ENCODE measurements around the gene WDR77.

The WDR77 gene

DNA sequence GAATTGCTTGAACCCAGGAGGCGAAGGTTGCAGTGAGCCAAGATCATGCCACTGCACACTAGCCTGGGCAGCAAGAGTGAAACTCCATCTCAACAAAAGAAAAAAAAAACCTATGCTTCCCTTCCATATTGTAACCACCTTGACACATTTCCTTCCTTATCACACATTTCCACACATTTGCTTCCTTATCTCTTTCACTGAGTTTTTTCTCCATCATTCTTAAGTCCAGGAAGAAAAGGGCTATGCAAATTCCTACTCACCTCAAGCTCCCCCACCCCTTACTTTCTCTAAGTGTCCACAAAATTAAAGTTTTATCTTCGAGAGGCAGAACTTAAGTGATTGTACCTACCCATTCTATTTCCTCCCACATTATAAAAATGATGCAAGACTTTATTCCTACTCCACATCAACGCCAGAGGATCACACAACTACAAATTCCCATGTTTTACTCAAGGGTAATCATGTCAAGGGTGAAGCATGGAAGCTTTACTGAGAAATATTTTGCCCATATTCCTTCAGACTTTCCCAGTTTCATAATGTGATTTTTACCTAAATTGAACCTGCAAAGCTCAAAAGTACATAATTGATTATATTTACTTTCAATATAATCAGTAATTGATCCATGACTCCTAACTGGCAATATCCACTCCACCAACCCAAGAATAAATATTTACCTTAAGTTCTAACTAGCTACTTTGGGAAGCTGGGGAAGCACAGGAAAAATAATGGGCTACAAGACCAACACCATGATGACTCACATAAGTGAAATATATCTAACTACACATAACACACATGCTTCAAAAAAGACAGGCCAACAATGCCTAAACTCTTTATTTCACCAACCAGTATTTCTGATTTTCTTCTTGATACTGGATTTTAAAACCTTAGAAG lies 9.3 kb downstream of the WDR77 start:
- no peak for DNase-seq (ENCODE audit: low read depth)

DNA sequence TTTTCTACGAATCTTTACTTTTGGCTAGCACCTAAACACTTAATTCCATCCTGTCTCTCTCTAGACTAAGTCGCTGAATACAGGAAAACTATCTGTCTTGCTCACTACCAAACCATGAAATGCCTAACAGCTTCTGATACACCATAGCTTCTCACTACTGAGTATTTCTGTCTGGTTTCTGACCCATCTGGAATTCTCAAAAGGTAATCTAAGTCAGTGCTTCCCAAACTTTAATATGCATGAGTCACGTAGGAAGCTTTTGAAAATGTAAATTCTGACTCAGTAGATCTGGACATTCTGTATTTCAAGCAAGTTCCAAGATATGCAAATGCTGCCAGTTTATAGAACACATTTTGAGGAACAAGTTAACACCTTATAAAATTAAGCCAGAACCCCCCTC lies 12.3 kb downstream of the WDR77 start:
- no peak for DNase-seq (ENCODE audit: low read depth)

DNA sequence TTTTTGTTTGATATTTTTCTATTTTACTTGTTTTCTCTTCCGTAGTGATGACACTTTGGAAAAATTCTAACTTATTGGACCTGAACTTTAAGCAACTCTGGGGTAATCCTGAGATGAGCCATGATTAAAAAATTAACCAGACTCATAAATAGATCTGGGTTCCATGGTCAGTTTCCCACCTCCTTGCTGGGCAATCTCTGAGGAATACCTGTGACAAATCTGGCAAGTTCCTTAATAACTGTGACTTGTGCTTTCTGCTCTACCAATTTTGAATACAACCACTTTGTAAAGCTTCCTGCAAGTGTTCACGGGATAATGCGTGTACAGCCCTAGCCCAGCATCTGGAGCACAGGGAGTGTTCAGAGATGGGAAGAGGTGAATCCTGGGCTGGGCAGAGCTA lies 24.8 kb downstream of the WDR77 start:
- DNase-seq (ENCODE audit: low read depth), result no peak

DNA sequence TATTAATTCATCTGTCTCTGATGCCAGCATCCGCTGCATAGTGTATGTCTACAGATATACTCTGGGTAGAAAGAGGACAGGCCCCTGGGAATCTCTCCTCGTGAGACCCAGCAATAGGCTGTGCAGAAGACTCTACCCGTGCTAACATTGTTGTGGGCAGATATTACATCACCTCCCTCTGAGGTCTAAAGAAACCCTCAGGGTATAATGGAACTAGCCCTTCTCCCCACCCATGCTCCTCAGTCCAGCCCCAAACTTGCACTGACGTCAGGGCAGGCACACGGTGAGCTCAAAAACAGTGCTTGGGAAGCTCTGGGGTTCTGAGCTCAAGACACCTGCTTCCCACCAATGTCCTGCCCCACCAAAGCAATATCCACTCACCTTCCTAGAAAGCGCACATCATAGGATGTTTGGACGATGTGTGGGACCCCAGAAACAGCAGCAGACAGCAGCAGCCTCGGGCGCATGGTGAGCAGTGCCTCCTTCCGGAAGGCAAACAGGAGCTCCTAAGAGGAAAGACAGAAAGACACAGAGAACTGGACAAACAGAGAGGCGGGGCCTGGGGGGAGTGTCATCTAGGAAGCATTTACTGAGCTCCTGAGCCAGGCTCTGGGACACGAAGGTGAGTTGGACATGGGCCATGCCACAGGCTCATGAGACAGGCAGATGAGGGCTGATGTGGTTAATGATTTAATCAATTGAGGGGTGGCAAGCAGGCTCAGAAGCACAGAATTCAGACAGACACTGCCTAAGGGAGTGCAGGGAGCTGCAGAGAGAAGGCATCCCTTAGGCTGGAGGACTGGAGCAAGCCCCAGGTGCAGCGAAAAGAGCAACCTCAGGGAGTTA lies 26.3 kb downstream of the WDR77 start:
- DNase-seq (ENCODE audit: low read depth), result no peak

DNA sequence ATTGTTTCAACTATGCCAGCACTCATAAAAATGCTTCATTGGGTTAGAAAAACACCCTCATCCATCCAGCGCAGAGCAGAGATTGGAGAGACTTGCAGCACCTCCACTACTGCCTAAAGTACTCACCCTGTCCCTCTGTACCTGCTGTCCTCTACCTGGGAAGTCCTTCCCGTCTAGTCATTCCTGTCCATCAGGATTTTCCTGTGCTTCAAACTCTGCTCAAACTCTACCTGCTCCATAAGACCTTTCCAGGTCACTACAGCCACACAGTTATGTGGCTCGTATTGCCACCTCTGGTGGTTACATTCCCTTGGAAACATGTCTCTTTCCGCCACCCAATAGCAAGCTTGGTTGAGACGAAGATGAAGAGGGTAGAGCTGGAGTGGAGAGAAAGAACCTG lies 28.7 kb downstream of the WDR77 start:
- DNase-seq (ENCODE audit: low read depth), result no peak

DNA sequence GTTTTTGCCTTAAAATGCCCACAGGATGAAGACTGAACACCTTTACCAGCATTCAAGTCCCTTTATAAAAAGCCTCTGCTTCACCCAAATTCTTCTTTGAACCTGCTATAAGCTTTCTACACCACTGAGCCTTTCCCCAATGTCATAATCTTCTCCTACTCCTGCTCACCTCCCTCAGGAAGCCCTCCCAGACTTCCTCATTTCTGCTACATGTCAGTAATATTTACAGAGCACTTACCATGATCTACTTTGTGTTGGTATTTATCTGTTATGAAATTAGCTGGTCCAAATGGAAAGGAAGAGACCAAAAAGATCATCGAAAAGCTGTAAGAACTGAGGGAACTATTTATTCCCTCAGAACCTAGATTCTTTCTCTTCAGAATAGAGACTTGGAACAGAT lies 30.0 kb downstream of the WDR77 start:
- no peak for DNase-seq (ENCODE audit: low read depth)

DNA sequence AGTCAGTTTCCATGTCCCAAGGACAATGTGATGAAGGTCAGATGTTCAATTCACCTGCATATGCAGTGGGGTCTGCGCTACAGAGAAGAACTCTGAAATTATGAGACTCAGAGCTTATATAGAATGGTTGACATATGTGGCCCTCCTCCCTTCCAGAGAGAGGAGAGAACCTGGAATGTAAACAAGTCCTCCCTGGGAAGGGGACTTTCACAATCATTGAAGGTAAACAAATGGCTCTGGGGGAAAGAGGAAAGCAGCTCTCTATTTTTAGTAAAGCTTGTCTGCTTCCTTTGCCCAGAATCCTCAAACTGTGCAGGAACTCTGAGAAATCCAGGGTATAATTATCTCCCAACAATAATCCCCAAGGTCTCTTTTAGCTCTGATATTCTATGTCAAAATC lies 31.3 kb downstream of the WDR77 start:
- no peak for DNase-seq (ENCODE audit: low read depth)

DNA sequence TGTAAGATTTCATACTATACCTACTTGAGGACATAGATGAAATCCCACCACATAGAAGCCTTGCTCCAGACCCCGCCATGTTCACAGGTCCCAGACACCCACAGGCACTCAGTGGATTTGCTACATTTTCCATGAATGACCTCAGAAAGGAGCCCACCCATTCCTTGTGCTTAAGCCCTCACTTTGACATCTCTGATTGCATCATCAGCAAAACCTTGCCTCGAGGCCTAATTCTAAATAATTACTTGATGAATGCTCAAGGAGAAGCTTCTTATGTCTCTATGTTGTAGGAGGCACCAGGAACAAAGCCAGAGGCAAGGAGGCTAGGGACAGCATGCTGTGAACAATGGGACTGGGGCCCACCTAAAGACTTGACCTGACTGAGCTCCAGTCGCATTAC lies 33.6 kb downstream of the WDR77 start:
- DNase-seq (ENCODE audit: low read depth), result no peak

DNA sequence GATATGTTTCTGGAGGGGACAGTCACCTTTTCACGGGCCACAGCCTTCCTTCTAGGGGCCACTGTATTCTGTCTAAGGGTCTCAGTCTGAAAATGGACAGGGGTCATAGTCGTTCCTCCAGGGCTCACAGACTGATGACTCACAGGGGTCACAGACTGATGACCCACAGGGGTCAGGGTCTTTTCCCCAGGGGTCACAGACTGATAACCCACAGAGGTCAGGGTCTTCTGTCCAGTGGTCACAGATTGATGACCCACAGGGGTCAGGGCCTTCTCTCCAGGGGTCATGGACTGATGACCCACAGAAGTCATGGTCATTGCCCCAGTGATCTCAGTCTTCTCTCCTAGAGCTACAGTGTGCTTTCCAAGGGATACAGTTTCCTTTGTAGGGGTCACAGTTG lies 34.3 kb downstream of the WDR77 start:
- no peak for DNase-seq (ENCODE audit: low read depth)

DNA sequence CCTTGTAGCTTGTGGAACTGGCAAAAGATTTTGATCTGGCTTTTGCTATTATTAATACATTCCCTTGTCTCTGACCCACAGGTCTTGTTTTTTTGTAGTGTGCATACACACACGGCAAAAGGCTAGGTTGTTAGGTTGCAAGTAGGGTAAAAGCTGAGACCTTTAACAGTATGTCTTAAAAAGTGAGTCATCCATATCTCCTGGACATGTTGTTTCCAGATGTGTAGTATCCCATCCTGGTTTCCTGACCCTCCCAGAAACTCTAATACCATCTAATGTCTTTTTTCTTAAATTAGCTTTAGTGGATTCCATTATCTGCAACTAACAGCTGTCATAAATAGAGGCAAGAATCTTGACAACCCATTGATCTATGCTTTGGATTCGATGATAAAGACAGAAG lies 36.2 kb downstream of the WDR77 start:
- no peak for DNase-seq (ENCODE audit: low read depth)

DNA sequence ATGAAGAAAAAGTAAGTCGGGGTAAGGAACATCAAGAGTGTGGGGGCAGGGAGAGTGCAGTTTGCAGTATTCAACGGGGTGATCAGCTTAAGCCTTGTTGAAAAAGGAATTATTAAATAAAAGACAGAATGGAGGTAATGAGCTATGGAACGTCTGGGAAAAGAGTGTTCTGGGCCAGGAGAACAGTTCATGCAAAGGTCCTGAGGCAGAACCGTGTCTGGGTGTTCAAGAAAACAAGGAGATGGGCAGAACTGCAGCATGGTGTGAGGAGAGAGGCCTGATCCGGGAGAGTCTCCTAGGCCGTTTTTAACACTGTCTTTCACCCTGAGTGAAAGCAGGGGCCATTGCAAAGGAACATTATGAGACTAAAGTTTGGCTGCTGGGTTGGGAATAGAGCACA lies 41.8 kb downstream of the WDR77 start:
- no peak for DNase-seq (ENCODE audit: low read depth)

DNA sequence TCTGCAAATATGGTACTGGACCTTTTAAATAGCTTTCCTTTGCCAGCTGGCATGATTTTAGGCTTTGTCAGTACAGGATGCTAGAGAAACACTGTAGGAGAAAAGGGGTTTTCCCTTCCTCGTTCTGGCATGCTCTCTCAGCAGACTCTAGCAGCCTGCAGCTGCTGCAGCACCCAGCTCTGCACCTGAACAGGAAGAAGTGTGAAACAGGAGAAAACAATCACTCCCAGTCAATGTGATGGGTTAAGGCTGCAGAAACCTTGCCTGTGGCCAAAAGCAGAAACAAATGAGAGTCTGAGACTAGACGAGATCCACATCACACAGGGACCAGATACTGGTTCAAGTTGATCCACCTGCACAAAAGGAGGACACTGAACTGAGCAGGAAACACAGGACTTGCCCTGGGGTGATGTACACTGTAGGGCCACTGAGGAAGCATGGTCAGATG lies 42.7 kb downstream of the WDR77 start:
- peak; percentile 40 for DNase-seq (ENCODE audit: low read depth)

DNA sequence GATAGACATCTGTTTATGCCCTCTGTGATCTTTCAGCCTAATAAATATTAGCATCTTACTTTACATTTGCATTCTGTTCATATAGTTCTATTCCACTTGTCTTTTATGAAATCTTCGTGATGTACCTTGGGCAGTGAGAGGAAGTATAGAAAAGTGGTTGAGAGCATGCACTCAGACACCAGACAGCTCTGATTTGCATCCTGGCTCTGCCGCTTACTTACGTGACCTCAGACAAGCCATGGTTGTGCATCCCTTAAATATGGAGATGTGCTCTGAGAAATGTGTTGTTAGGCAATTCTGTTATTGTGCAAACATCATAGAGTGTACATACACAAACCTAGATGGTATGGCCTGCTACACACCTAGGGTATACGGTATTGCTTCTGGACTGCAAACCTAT lies 44.5 kb downstream of the WDR77 start:
- DNase-seq (ENCODE audit: low read depth), result no peak

DNA sequence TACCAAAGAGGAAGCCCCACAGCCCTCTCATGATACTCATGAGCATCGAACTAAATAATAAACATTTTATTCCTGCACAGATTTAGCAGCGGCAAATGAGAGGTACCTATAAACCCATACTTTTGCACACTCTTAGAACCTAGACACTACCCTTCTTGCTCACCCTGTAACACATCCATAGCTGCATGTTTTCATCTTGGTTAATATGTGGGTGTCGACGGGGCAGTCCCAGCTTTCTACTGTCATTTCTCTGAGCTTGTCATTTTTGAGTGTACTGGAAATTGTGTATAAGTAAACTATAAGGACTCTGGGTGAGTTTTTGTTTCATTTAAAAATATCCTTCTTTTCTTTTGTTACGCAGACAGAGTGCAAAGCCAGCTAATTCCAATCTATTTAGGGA lies 47.0 kb downstream of the WDR77 start:
- no peak for DNase-seq (ENCODE audit: low read depth)

DNA sequence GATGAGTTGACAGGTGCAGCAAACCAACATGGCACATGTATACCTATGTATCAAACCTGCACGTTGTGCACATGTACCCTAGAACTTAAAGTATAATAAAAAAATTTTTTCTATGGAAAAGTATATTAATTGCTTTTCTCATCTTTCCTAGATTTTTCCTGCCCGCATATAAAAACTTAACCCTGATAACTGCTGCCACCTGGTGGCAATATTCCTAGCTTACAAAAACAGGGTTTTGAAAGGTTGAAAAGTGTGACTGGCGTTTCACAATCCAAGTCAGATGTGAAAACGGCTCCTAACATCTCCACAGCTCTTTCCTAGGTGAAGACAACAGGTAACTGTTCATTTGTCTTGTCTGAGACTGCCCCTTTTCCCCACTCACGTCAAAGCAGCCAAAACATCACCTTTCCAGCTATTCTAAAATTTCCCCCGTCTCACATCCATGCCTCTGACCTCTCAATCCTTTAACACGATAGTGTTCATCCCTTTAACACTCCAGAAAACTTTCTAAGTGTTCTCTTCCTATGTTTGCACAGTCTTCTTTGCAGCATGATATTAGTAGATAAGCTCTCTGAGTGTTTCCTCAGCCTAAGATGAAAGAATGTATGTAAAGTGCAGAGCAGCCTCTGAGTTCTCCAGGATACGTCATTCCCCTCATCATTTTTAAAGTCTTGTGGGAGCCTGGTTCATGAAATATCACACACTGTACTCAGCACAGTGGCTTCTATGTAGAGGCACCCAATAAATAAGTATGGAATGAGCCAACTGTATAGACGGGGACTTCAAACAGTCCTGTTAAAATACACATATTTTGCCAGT lies 49.1 kb downstream of the WDR77 start:
- DNase-seq (ENCODE audit: low read depth), result peak; percentile 23

DNA sequence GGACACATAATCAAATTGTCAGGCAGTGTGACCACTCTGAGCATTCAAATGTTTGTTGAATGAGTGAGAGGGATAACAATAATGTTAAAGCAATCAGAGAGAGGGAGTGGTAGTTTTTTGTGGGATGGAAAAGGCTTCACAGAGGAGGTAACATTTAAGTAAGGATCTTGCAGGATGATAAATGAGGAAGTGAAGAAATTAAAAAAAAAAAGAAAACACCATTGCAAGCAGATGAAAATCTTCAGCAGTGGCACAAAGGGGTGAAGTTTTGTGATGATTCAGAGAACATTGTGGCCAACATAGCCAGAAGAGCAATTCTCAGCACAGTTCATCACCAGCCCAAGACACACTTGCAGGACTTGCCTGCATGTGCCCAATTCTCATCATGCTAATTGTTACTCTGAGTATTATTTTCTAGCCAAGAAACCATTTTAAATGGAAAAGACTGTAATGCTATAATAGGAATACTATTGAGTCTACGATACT lies 56.6 kb downstream of the WDR77 start:
- no peak for DNase-seq (ENCODE audit: low read depth)

DNA sequence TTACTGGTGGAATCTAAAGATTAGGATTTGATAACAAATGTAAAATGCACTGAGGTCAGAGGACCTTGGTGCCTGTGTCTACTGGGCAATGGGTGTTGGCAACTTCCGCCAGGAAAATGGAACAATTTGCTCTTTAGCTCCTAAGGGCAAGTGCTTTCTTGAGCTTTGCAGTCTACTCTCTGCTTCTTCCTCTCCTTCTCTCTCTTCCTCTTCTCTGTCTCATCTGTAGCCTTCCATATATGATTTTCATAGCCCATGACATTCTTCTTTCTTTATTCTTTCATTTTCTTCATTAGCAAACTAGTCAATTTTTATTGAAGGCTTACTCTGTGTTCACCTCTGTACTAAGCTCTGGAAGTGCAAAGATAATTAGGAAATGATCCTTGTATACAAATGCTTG lies 57.0 kb downstream of the WDR77 start:
- no peak for DNase-seq (ENCODE audit: low read depth)

All from activated T-cell treated with anti-CD3 and anti-CD28 coated beads for 24 hours (primary cell).